ENCODE results near the gene NEURL1B.

GRCh38 chr5:172687940-172688339, 46.9 kb downstream of the NEURL1B start:
- no peak for TF ChIP-seq CTCF (IDR thresholded peaks at IDR 0.05 in 4 of 5, conservative IDR thresholded peaks at IDR 0.05 in 1 of 5)
- TF ChIP-seq POLR2A (IDR thresholded peaks at IDR 0.05): no peak

All from gastrocnemius medialis (tissue), 4 donors.